CD14-positive monocyte (primary cell): ENCODE results near the gene ELMO1. TPM values are rescaled to one million over a fixed set of nuclear protein-coding genes. Genes with fewer than 3 reads are reported as not detected.

ENCODE experiments used
- DNase-seq, 3 donors: peaks; one replicate each; pipeline ENCODE4 v3.0.0-alpha.2; 2011 to 2022
- H2AFZ ChIP-seq: 2 replicates; pipeline ENCODE4 v1.6.0; 2012; ENCODE audit warnings: mild to moderate bottlenecking, low read depth, low read length, inconsistent platforms; ENCODE audit not compliant: insufficient read depth, poor library complexity, severe bottlenecking
- H3K27ac ChIP-seq, 2 donors: 1 replicate in 1 of 2; 2 replicates in 1 of 2; pipeline ENCODE4 v1.5.1; 2012 to 2013; ENCODE audit warnings: low read length in 2 of 2, control low read depth in 1 of 2, inconsistent platforms in 1 of 2, low read depth in 1 of 2, mild to moderate bottlenecking in 1 of 2
- H3K27me3 ChIP-seq, 2 donors: one replicate each; pipeline versions ENCODE4 v1.6.0 to v1.6.1; 2011 to 2013; ENCODE audit warnings: low read length in 2 of 2; ENCODE audit not compliant: control insufficient read depth in 2 of 2, insufficient read depth in 2 of 2
- H3K36me3 ChIP-seq, 2 donors: replicated peaks in 1 of 2; 1 replicate in 1 of 2; 2 replicates in 1 of 2; pipeline versions ENCODE4 v1.5.1 to v1.6.1; 2012 to 2013; ENCODE audit warnings: low read length in 2 of 2, control low read depth in 1 of 2, inconsistent platforms in 1 of 2, mild to moderate bottlenecking in 1 of 2; ENCODE audit not compliant: insufficient read depth in 2 of 2, control insufficient read depth in 1 of 2
- H3K4me1 ChIP-seq, 2 donors: 1 replicate in 1 of 2; 2 replicates in 1 of 2; pipeline versions ENCODE4 v1.5.1 to v1.6.1; 2012 to 2013; ENCODE audit warnings: low read length in 2 of 2, control low read depth in 1 of 2, inconsistent platforms in 1 of 2, mild to moderate bottlenecking in 1 of 2, moderate library complexity in 1 of 2; ENCODE audit not compliant: insufficient read depth in 2 of 2, control insufficient read depth in 1 of 2
- H3K4me2 ChIP-seq: replicated peaks from 2 replicates; pipeline ENCODE3; 2012; ENCODE audit warnings: low read length, moderate library complexity, mild to moderate bottlenecking; ENCODE audit not compliant: poor library complexity, severe bottlenecking; ENCODE audit errors: extremely low read depth
- H3K4me3 ChIP-seq, 3 experiments: fragments of 200-600 bp in 1 of 3; sonication (generic) in 1 of 3; replicated peaks in 1 of 3; 1 replicate in 2 of 3; 2 replicates in 1 of 3; pipeline ENCODE4 v1.5.1; 2011 to 2013; ENCODE audit warnings: low read length in 3 of 3, mild to moderate bottlenecking in 3 of 3, control low read depth in 2 of 3, low read depth in 2 of 3, inconsistent platforms in 1 of 3, moderate library complexity in 1 of 3
- H3K79me2 ChIP-seq: 2 replicates; pipeline ENCODE4 v1.6.0; 2012; ENCODE audit warnings: mild to moderate bottlenecking, control low read depth, inconsistent platforms, low read length, moderate library complexity; ENCODE audit not compliant: insufficient read depth
- H3K9ac ChIP-seq: 2 replicates; pipeline ENCODE4 v1.6.0; 2017; ENCODE audit warnings: low read length, mild to moderate bottlenecking; ENCODE audit not compliant: insufficient read depth, poor library complexity, severe bottlenecking
- H3K9me3 ChIP-seq, 2 donors: replicated peaks in 1 of 2; 1 replicate in 1 of 2; 2 replicates in 1 of 2; pipeline versions ENCODE4 v1.5.1 to v1.6.1; 2012 to 2013; ENCODE audit warnings: low read length in 2 of 2, control low read depth in 1 of 2; ENCODE audit not compliant: control insufficient read depth in 1 of 2, insufficient read depth in 1 of 2
- H4K20me1 ChIP-seq: 2 replicates; pipeline ENCODE4 v1.6.0; 2012; ENCODE audit warnings: mild to moderate bottlenecking, low read length, control low read depth, moderate library complexity; ENCODE audit not compliant: insufficient read depth
- H3K27ac Mint-ChIP-seq, 7 donors: one replicate each; pipeline ENCODE4 v1.8.0; 2020; ENCODE audit warnings: mild to moderate bottlenecking in 7 of 7, mixed read lengths in 7 of 7, moderate library complexity in 6 of 7, inconsistent platforms in 2 of 7
- H3K27me3 Mint-ChIP-seq, 3 donors: one replicate each; pipeline ENCODE4 v1.8.0; 2021 to 2022; ENCODE audit warnings: low read depth in 3 of 3, mild to moderate bottlenecking in 3 of 3, mixed read lengths in 3 of 3, moderate library complexity in 3 of 3, inconsistent platforms in 1 of 3
- H3K36me3 Mint-ChIP-seq, 2 donors: one replicate each; pipeline ENCODE4 v1.8.0; 2020; ENCODE audit warnings: mixed read lengths in 2 of 2, inconsistent platforms in 1 of 2, mild to moderate bottlenecking in 1 of 2
- H3K4me1 Mint-ChIP-seq: one replicate; pipeline ENCODE4 v1.8.0; 2020; ENCODE audit warnings: mild to moderate bottlenecking, mixed read lengths
- H3K4me3 Mint-ChIP-seq, 2 donors: one replicate each; pipeline ENCODE4 v1.8.0; 2020; ENCODE audit warnings: mild to moderate bottlenecking in 2 of 2, mixed read lengths in 2 of 2, moderate library complexity in 1 of 2
- H3K9me3 Mint-ChIP-seq, 7 donors: one replicate each; pipeline ENCODE4 v1.8.0; 2020 to 2022; ENCODE audit warnings: mixed read lengths in 7 of 7, mild to moderate bottlenecking in 6 of 7, moderate library complexity in 6 of 7, inconsistent platforms in 2 of 7
- WGBS: methylation state at CpG from one replicate; pipeline ENCODE4 v1.1.5; 2013; ENCODE audit warnings: missing lambda C conversion rate; ENCODE audit not compliant: insufficient coverage; 5-methylcytosine and 5-hydroxymethylcytosine counted together
- intact Hi-C, 2 donors: fragments of 100-400 bp; cut with micrococcal nuclease; formaldehyde crosslinking; loops; one replicate each; pipeline versions ENCODE4 v1.15.0 to v1.15.1; 2023
- polyA plus RNA-seq, 3 donors: library from polyadenylated mRNA; depleted of rRNA in 1 of 3; unstranded in 2 of 3; stranded (reverse) in 1 of 3; fragments of 300-500 nt in 2 of 3; fragments of >200 nt in 1 of 3; fragmentation: Illumina TruSeq in 2 of 3; gene quantifications; 1 replicate in 2 of 3; 2 replicates in 1 of 3; pipeline ENCODE4 v1.2.3, GENCODE V29; 2012 to 2021
- TF ChIP-seq, protein P1 (sequence below): fragments of 200-600 bp; IDR thresholded peaks from one replicate; pipeline ENCODE4 v1.8.0; 2022; ENCODE audit warnings: antibody characterized with exemption, mild to moderate bottlenecking

The ELMO1 gene
- polyA plus RNA-seq, 3 donors: 46.6 to 50.2 (median 46.7) TPM

GRCh38 chr7:37287131-37287855 lies 161.4 kb downstream of the ELMO1 start:
- no peaks in the 10 kb centered on the region for H3K9me3 ChIP-seq
- no peaks in the 10 kb centered on the region for H3K36me3 ChIP-seq
- Mint-ChIP-seq H3K4me3 (no peak overlapping the region), H3K27me3 (no peaks in the 10 kb centered on the region), H3K4me1 (peaks cover 59% of the 10 kb centered on the region), H3K9me3 (no peaks in the 10 kb centered on the region), H3K36me3 (peaks cover 1 to 8% of the 10 kb centered on the region in 2 donors), H3K27ac (peak overlapping the region in 2 of 7 donors; percentile 16 to 51)
- peaks cover 78% of the 10 kb centered on the region for H4K20me1 ChIP-seq
- no peak overlapping the region for H3K4me3 ChIP-seq
- 33% methylated on average over 1 of the region's 5 CpGs for WGBS
- no peak overlapping the region for H3K27ac ChIP-seq
- H3K9ac ChIP-seq: no peak overlapping the region
- H3K27me3 ChIP-seq: no peaks in the 10 kb centered on the region
- H2AFZ ChIP-seq: no peak overlapping the region
- intact Hi-C loops: no loop called here
- no peak overlapping the region for H3K4me2 ChIP-seq
- peaks cover 64% of the 10 kb centered on the region for H3K79me2 ChIP-seq
- TF ChIP-seq, protein P1, sequence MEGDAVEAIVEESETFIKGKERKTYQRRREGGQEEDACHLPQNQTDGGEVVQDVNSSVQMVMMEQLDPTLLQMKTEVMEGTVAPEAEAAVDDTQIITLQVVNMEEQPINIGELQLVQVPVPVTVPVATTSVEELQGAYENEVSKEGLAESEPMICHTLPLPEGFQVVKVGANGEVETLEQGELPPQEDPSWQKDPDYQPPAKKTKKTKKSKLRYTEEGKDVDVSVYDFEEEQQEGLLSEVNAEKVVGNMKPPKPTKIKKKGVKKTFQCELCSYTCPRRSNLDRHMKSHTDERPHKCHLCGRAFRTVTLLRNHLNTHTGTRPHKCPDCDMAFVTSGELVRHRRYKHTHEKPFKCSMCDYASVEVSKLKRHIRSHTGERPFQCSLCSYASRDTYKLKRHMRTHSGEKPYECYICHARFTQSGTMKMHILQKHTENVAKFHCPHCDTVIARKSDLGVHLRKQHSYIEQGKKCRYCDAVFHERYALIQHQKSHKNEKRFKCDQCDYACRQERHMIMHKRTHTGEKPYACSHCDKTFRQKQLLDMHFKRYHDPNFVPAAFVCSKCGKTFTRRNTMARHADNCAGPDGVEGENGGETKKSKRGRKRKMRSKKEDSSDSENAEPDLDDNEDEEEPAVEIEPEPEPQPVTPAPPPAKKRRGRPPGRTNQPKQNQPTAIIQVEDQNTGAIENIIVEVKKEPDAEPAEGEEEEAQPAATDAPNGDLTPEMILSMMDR: no peak
- DNase-seq: no peak
- H3K4me1 ChIP-seq: peaks cover 34 to 43% of the 10 kb centered on the region in 2 donors

GRCh38 chr7:37286454-37286832 lies 162.2 kb downstream of the ELMO1 start:
- no CpG with 5 or more reads among the region's 2 CpGs for WGBS
- Histone ChIP-seq H3K79me2 (peaks cover 72% of the 10 kb centered on the region), H3K36me3 (no peaks in the 10 kb centered on the region), H3K4me2 (no peak overlapping the region), H4K20me1 (peaks cover 86% of the 10 kb centered on the region), H3K9me3 (no peaks in the 10 kb centered on the region), H2AFZ (no peak overlapping the region), H3K27ac (no peak overlapping the region), H3K27me3 (no peaks in the 10 kb centered on the region), H3K4me1 (peaks cover 34 to 43% of the 10 kb centered on the region in 2 donors), H3K4me3 (no peak overlapping the region), H3K9ac (no peak overlapping the region)
- no peak overlapping the region for H3K27ac Mint-ChIP-seq
- TF ChIP-seq, protein P1: no peak
- peaks cover 4 to 13% of the 10 kb centered on the region in 2 donors for H3K36me3 Mint-ChIP-seq
- no peak overlapping the region for H3K4me3 Mint-ChIP-seq
- no peaks in the 10 kb centered on the region for H3K9me3 Mint-ChIP-seq
- H3K4me1 Mint-ChIP-seq: peaks cover 58% of the 10 kb centered on the region
- H3K27me3 Mint-ChIP-seq: no peaks in the 10 kb centered on the region
- no peak for DNase-seq
- intact Hi-C loops: no loop called here
